Stimulated activated CD4-positive, alpha-beta T cell treated with anti-CD3 and anti-CD28 coated beads, TNF-alpha, amount 100 ng/mL, for 48 hours (primary cell): Measurements from ENCODE around the gene TASP1.

ENCODE experiments used
- DNase-seq, 3 donors: peaks; one replicate each; pipeline ENCODE4 v3.0.0-alpha.2; 2020; ENCODE audit warnings: low read depth in 3 of 3

The TASP1 gene

GRCh38 chr20:13441388-13441787 lies 197.3 kb downstream of the TASP1 start:
- DNase-seq: no peak

- DNase-seq: no peak
Measured at GRCh38 chr20:13436530-13436929, 202.2 kb downstream of the TASP1 start.

- no peak for DNase-seq
Measured at GRCh38 chr20:13432126-13432525, 206.6 kb downstream of the TASP1 start.

GRCh38 chr20:13430346-13431002 lies 208.3 kb downstream of the TASP1 start:
- peak in 2 of 3 donors; percentile 8 to 36 for DNase-seq

- no peak for DNase-seq
Measured at GRCh38 chr20:13428684-13429083, 210.0 kb downstream of the TASP1 start.

GRCh38 chr20:13426870-13427269 lies 211.9 kb downstream of the TASP1 start:
- DNase-seq: no peak

GRCh38 chr20:13425381-13426135 lies 213.2 kb downstream of the TASP1 start:
- DNase-seq: no peak

- DNase-seq: no peak
Measured at GRCh38 chr20:13424174-13424833, 214.4 kb downstream of the TASP1 start.

GRCh38 chr20:13423472-13424173 lies 215.1 kb downstream of the TASP1 start:
- no peak for DNase-seq

GRCh38 chr20:13422637-13423036 lies 216.1 kb downstream of the TASP1 start:
- DNase-seq: no peak

- no peak for DNase-seq
Measured at GRCh38 chr20:13420625-13421024, 218.1 kb downstream of the TASP1 start.

GRCh38 chr20:13419477-13419876 lies 219.3 kb downstream of the TASP1 start:
- DNase-seq: no peak

- no peak for DNase-seq
Measured at GRCh38 chr20:13418263-13419229, 220.2 kb downstream of the TASP1 start.

- no peak for DNase-seq
Measured at GRCh38 chr20:13416531-13416930, 222.2 kb downstream of the TASP1 start.

- no peak for DNase-seq
Measured at GRCh38 chr20:13412806-13413445, 225.8 kb downstream of the TASP1 start.

- DNase-seq: no peak
Measured at GRCh38 chr20:13404293-13404692, 234.4 kb downstream of the TASP1 start.

- DNase-seq: no peak
Measured at GRCh38 chr20:13403453-13403852, 235.3 kb downstream of the TASP1 start.

- no peak for DNase-seq
Measured at GRCh38 chr20:13402986-13403385, 235.7 kb downstream of the TASP1 start.

GRCh38 chr20:13402171-13402760 lies 236.5 kb downstream of the TASP1 start:
- DNase-seq: no peak

GRCh38 chr20:13401596-13401995 lies 237.1 kb downstream of the TASP1 start:
- no peak for DNase-seq
